H1 (cell line): Measurements from ENCODE around the gene SHISAL1. TPM values are rescaled to one million over a fixed set of nuclear protein-coding genes. Genes with fewer than 3 reads are reported as not detected.
A peak's percentile ranks its signal among the peaks of the same experiment; 100 is the strongest.

Experiments
- CTCF ChIA-PET: fragments of 300-600 bp; sonication (Branson Sonifier 250); formaldehyde crosslinking; loops from one replicate; lab custom pipeline; 2021; ENCODE audit not compliant: partially characterized antibody; lab: Charles Lee
- POLR2A ChIA-PET: fragments of 300-600 bp; sonication (Branson Sonifier 250); formaldehyde crosslinking; loops from one replicate; lab custom pipeline; 2021; ENCODE audit warnings: inconsistent platforms; ENCODE audit not compliant: partially characterized antibody; lab: Charles Lee
- DNase-seq, 2 experiments: peaks; one replicate each; pipeline versions ENCODE4 v3.0.0 to v3.0.0-alpha.2; 2010 to 2022; ENCODE audit warnings: low spot score in 2 of 2, low read depth in 1 of 2, mixed read lengths in 1 of 2
- FAIRE-seq: peaks from 2 replicates; lab custom pipeline; 2011; peaks lifted over from hg19 to GRCh38; lab: Jason Lieb, UNC
- H2AFZ ChIP-seq: 2 replicates; pipeline ENCODE4 v1.8.1; 2012; ENCODE audit warnings: low read length, inconsistent platforms
- H2AK5ac ChIP-seq: 2 replicates; pipeline ENCODE4 v1.6.1; 2013; ENCODE audit warnings: low read depth, low read length
- H2BK120ac ChIP-seq: replicated peaks from 2 replicates; pipeline ENCODE3; 2013; ENCODE audit warnings: low read depth, low read length, inconsistent platforms
- H2BK12ac ChIP-seq: 2 replicates; pipeline ENCODE4 v1.6.1; 2013; ENCODE audit warnings: low read depth, low read length
- H2BK15ac ChIP-seq: 2 replicates; pipeline ENCODE4 v1.6.1; 2013; ENCODE audit warnings: low read length
- H2BK20ac ChIP-seq: 2 replicates; pipeline ENCODE4 v1.6.1; 2013; ENCODE audit warnings: low read length
- H2BK5ac ChIP-seq: 2 replicates; pipeline ENCODE4 v1.6.1; 2013; ENCODE audit warnings: low read depth, low read length
- H3K14ac ChIP-seq: 2 replicates; pipeline ENCODE4 v1.6.1; 2013; ENCODE audit warnings: inconsistent platforms; ENCODE audit not compliant: insufficient read length
- H3K18ac ChIP-seq: 2 replicates; pipeline ENCODE4 v1.6.1; 2013; ENCODE audit warnings: low read length; ENCODE audit errors: extremely low read depth
- H3K23ac ChIP-seq: 2 replicates; pipeline ENCODE4 v1.6.1; 2013; ENCODE audit warnings: inconsistent platforms; ENCODE audit not compliant: insufficient read length
- H3K23me2 ChIP-seq: 2 replicates; pipeline ENCODE4 v1.6.1; 2013; ENCODE audit warnings: low read depth, low read length
- H3K27ac ChIP-seq: 2 replicates; pipeline ENCODE4 v1.6.1; 2011; ENCODE audit warnings: low read depth, low read length, inconsistent platforms
- H3K27me3 ChIP-seq, 4 experiments: replicated peaks in 1 of 4; 1 replicate in 1 of 4; 2 replicates in 3 of 4; pipeline versions ENCODE4 v1.6.1 to v1.8.1; 2011 to 2013; ENCODE audit warnings: low read length in 3 of 4, mild to moderate bottlenecking in 3 of 4, inconsistent platforms in 2 of 4, mixed read lengths in 2 of 4, moderate library complexity in 1 of 4; ENCODE audit not compliant: control insufficient read depth in 3 of 4, insufficient read depth in 3 of 4; ENCODE audit errors: extremely low read depth in 1 of 4
- H3K36me3 ChIP-seq, 4 experiments: 2 replicates each; pipeline versions ENCODE4 v1.6.1 to v1.8.1; 2011 to 2013; ENCODE audit warnings: mild to moderate bottlenecking in 4 of 4, low read length in 3 of 4, moderate library complexity in 2 of 4, control low read depth in 1 of 4, inconsistent platforms in 1 of 4; ENCODE audit not compliant: insufficient read depth in 4 of 4, control insufficient read depth in 2 of 4
- H3K4ac ChIP-seq: replicated peaks from 2 replicates; pipeline ENCODE3; 2013; ENCODE audit warnings: low read length, low read depth, mixed read lengths, inconsistent platforms; ENCODE audit not compliant: insufficient read length
- H3K4me1 ChIP-seq, 4 experiments: replicated peaks in 1 of 4; 1 replicate in 1 of 4; 2 replicates in 3 of 4; pipeline versions ENCODE4 v1.6.1 to v1.8.1; 2011 to 2013; ENCODE audit warnings: low read length in 3 of 4, inconsistent platforms in 2 of 4, mixed read lengths in 1 of 4; ENCODE audit not compliant: insufficient read depth in 4 of 4, control insufficient read depth in 3 of 4
- H3K4me2 ChIP-seq, 2 experiments: 2 replicates each; pipeline versions ENCODE4 v1.6.1 to v1.8.1; 2011 to 2013; ENCODE audit warnings: low read depth in 2 of 2, low read length in 2 of 2, control low read depth in 1 of 2, inconsistent platforms in 1 of 2, mild to moderate bottlenecking in 1 of 2; ENCODE audit not compliant: insufficient read depth in 1 of 2
- H3K4me3 ChIP-seq, 4 experiments: fragments of 200-600, 300-600 bp in 1 of 4; sonication (generic), shearing (Covaris generic), sonication (Bioruptor Twin) in 1 of 4; 2 replicates each; pipeline versions ENCODE4 v1.5.1 to v1.8.1; 2011 to 2016; ENCODE audit warnings: low read length in 4 of 4, low read depth in 3 of 4, control low read depth in 2 of 4, inconsistent platforms in 2 of 4, mild to moderate bottlenecking in 2 of 4, mixed read lengths in 1 of 4, moderate library complexity in 1 of 4; ENCODE audit not compliant: insufficient read depth in 2 of 4; ENCODE audit errors: extremely low read depth in 1 of 4
- H3K56ac ChIP-seq: replicated peaks from 2 replicates; pipeline ENCODE3; 2013; ENCODE audit warnings: low read depth, mild to moderate bottlenecking, mixed read lengths, low read length, inconsistent platforms; ENCODE audit not compliant: insufficient read length
- H3K79me1 ChIP-seq: 2 replicates; pipeline ENCODE4 v1.6.1; 2013; ENCODE audit warnings: low read depth, low read length, control low read depth
- H3K79me2 ChIP-seq, 2 experiments: 2 replicates each; pipeline versions ENCODE4 v1.6.1 to v1.8.1; 2012 to 2013; ENCODE audit warnings: low read length in 2 of 2, mild to moderate bottlenecking in 2 of 2, inconsistent platforms in 1 of 2; ENCODE audit not compliant: insufficient read depth in 2 of 2, control insufficient read depth in 1 of 2
- H3K9ac ChIP-seq, 4 experiments: replicated peaks in 1 of 4; 1 replicate in 1 of 4; 2 replicates in 3 of 4; pipeline versions ENCODE4 v1.6.1 to v1.8.1; 2011 to 2013; ENCODE audit warnings: low read depth in 3 of 4, low read length in 3 of 4, control low read depth in 2 of 4, mild to moderate bottlenecking in 2 of 4, moderate library complexity in 2 of 4, inconsistent platforms in 1 of 4; ENCODE audit errors: extremely low read depth in 1 of 4
- H3K9me3 ChIP-seq, 2 experiments: 2 replicates each; pipeline versions ENCODE4 v1.6.1 to v1.8.1; 2012 to 2013; ENCODE audit warnings: mild to moderate bottlenecking in 2 of 2, moderate library complexity in 2 of 2, control low read depth in 1 of 2, inconsistent platforms in 1 of 2, low read depth in 1 of 2, low read length in 1 of 2, mixed read lengths in 1 of 2; ENCODE audit not compliant: insufficient read depth in 2 of 2
- H4K20me1 ChIP-seq, 2 experiments: replicated peaks in 1 of 2; 2 replicates each; pipeline versions ENCODE3 to v1.8.1; 2011 to 2013; ENCODE audit warnings: inconsistent platforms in 2 of 2, low read length in 2 of 2, mild to moderate bottlenecking in 1 of 2; ENCODE audit not compliant: insufficient read depth in 2 of 2, control insufficient read depth in 1 of 2
- H4K5ac ChIP-seq: 2 replicates; pipeline ENCODE4 v1.6.1; 2013; ENCODE audit warnings: low read length, low read depth, mixed read lengths, inconsistent platforms; ENCODE audit not compliant: insufficient read length
- H4K8ac ChIP-seq: 2 replicates; pipeline ENCODE4 v1.8.0; 2013; ENCODE audit warnings: mild to moderate bottlenecking, moderate library complexity, low read length, inconsistent platforms; ENCODE audit not compliant: insufficient read depth; ENCODE audit errors: extremely low read depth
- H4K91ac ChIP-seq: replicated peaks from 2 replicates; pipeline ENCODE3; 2013; ENCODE audit warnings: low read length, mixed read lengths, inconsistent platforms; ENCODE audit not compliant: insufficient read length
- HDAC2 ChIP-seq, 2 experiments: fragments of 300-600 bp in 1 of 2; sonication (generic) in 1 of 2; IDR thresholded peaks; 2 replicates each; pipeline ENCODE4 v1.6.1; 2011 to 2012; ENCODE audit warnings: low read depth in 2 of 2, low read length in 2 of 2, mild to moderate bottlenecking in 2 of 2, moderate library complexity in 2 of 2, borderline replicate concordance in 1 of 2, inconsistent platforms in 1 of 2
- RXRA ChIP-seq: IDR thresholded peaks from 2 replicates; pipeline ENCODE4 v1.6.1; 2011; ENCODE audit warnings: low read depth, mild to moderate bottlenecking, low read length, moderate library complexity; ENCODE audit not compliant: insufficient read depth
- TAF1 ChIP-seq: IDR thresholded peaks from 2 replicates; pipeline ENCODE4 v1.6.1; 2011; ENCODE audit warnings: mild to moderate bottlenecking, low read depth, low read length
- TEAD4 ChIP-seq: IDR thresholded peaks from 2 replicates; pipeline ENCODE4 v1.6.1; 2012; ENCODE audit warnings: low read depth, low read length, inconsistent platforms, mixed read lengths
- WGBS, 2 experiments: shearing (Covaris generic) in 1 of 2; methylation state at CpG; one replicate each; pipeline versions ENCODE4 v1.1.6 to v1.1.7; 2013 to 2015; ENCODE audit warnings: low lambda C conversion rate in 2 of 2, mixed read lengths in 2 of 2, inconsistent platforms in 1 of 2, low coverage in 1 of 2, missing lambda C conversion rate in 1 of 2; ENCODE audit not compliant: insufficient replicate concordance in 2 of 2, insufficient coverage in 1 of 2, insufficient read length in 1 of 2; ENCODE audit errors: extremely low coverage in 1 of 2, missing lambda C conversion rate in 1 of 2; 5-methylcytosine and 5-hydroxymethylcytosine counted together
- polyA plus RNA-seq, 7 experiments: library from polyadenylated mRNA; depleted of rRNA in 3 of 7; stranded (reverse) in 5 of 7; unstranded in 2 of 7; fragments of >200 nt in 5 of 7; fragments of 200-250 nt in 2 of 7; gene quantifications; 1 replicate in 5 of 7; 2 replicates in 1 of 7; 4 replicates in 1 of 7; pipeline versions ENCODE4 v1.2.1 to v1.2.3, GENCODE V29; 2011 to 2013; ENCODE audit warnings: missing spikeins in 2 of 7, mixed read lengths in 2 of 7
- total RNA-seq: library from RNA; stranded (reverse); fragmentation: NEBNext Ultra II Directional; extraction: Animal tissue kit (Norgen Biotek cat#: 25700); gene quantifications from 2 replicates; pipeline ENCODE4 v1.2.1, GENCODE V29; 2021
- TF ChIP-seq, protein P1 (sequence below): IDR thresholded peaks from 2 replicates; pipeline ENCODE4 v1.6.1; 2011; ENCODE audit warnings: low read length, improper control_type of control experiment
- TF ChIP-seq, protein P2 (sequence below), 3 experiments: IDR thresholded peaks; 1 replicate in 2 of 3; 2 replicates in 1 of 3; pipeline versions ENCODE4 v1.5.1 to v1.6.1; 2011; ENCODE audit warnings: low read length in 3 of 3, mild to moderate bottlenecking in 3 of 3, inconsistent platforms in 2 of 3, low read depth in 1 of 3, moderate library complexity in 1 of 3; ENCODE audit not compliant: insufficient read depth in 1 of 3; ENCODE audit errors: control extremely low read depth in 1 of 3

SHISAL1 gene
- total and polyA plus RNA-seq, 2 of the 8 experiments (the other 6 are each of a cell fraction or from before 2014, with no cell fraction given), result 3.7 to 5.8 TPM

DNA sequence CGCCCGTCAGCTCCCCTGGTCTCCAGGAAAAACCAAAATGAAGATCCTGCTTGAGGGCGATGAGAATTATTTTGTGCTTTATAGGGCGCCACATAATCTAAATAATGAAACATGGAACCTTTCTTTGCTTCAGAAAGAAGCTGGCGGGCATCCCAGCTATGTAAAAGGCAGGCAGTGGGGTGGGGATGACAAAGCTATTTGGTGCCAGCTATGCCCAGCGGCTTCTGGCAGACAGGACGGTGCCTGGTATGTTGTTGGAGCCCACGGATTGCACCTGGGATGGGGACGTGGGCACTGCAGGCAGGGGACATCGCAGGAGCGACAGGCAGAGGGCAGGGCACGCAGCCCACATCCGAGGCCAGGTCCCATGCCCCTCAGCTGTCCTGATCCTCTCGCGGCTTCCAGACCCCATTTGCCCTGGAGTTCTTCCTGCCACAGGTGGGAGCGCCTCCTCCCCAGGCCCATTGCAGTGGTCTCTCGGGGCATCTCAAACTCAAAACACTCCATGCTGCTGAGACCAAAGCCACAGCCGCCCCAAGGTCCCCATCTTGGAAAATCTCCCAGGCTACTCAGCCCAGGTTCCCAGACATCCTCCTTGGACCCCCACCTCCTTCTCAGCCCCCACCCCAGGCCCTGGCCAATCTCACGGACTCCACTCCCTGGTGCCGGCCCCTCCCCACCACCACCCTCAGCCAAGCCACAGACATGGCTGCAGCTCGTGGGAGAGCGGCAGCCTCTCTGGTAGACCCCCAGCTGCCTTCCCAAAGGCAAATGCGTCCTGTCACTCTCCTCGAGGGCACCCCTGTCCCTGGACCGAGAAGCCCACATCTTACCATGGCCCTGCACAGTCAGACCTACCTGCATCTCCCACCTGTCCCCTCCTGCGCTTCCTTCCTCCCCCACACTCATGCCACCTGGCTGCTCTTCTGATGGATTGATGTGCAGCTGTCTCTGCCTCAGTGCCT lies 45.7 kb downstream of the SHISAL1 start:
- Histone ChIP-seq H4K5ac (no peak overlapping the region), H3K27me3 (no peaks in the 10 kb centered on the region), H3K9me3 (no peaks in the 10 kb centered on the region), H3K23ac (no peak overlapping the region), H3K79me2 (no peaks in the 10 kb centered on the region), H2BK5ac (0 out of 2 replicates have a peak overlapping the region, but pooled peaks have one; percentile 66), H2AFZ (no peak overlapping the region), H2AK5ac (no peak overlapping the region), H2BK120ac (no peak overlapping the region), H4K8ac (no peak overlapping the region), H3K56ac (no peak overlapping the region), H3K18ac (no peak overlapping the region), H3K4me2 (no peak overlapping the region), H3K27ac (no peak overlapping the region), H3K79me1 (no peaks in the 10 kb centered on the region), H2BK20ac (0 out of 2 replicates have a peak overlapping the region, but pooled peaks have one; percentile 32), H3K14ac (no peak overlapping the region), H3K4me1 (peaks cover 0 to 5% (median 3%) of the 10 kb centered on the region in 4 experiments; a peak in 5 of 7 replicates), H3K4me3 (no peak overlapping the region), H3K4ac (no peak overlapping the region), H4K91ac (no peak overlapping the region), H4K20me1 (peaks cover 0 to 5% of the 10 kb centered on the region in 2 experiments), H2BK12ac (no peak overlapping the region), H3K9ac (no peak overlapping the region), H3K23me2 (peaks cover 9% of the 10 kb centered on the region; the same call in 1 of the 2 replicates), H3K36me3 (no peaks in the 10 kb centered on the region), H2BK15ac (no peak overlapping the region)
- WGBS, 2 experiments, result 88% methylated on average over 24 of the region's 26 CpGs; no CpG with 5 or more reads in 1 of the 2 experiments
- ChIA-PET CTCF (interaction anchor here (0.7 to 1.9 kb wide), 3 partner anchors 20 to 39 kb away, joined by 3 to 4 read pairs (median 3); no protein-coding TSS in a partner anchor), POLR2A (interaction anchor here (1.1 kb wide), 1 partner anchor 119 kb away, joined by 4 read pairs; no protein-coding TSS in a partner anchor)
- FAIRE-seq (no peak), DNase-seq (no peak)
- TF ChIP-seq HDAC2 (IDR thresholded peaks at IDR 0.05; ENCODE audit: borderline replicate concordance in 1 of 2, low read depth in 2 of 2, low read length in 2 of 2) (no peak), TEAD4 (no peak), TAF1 (no peak), RXRA (no peak)
- TF ChIP-seq, protein P1, sequence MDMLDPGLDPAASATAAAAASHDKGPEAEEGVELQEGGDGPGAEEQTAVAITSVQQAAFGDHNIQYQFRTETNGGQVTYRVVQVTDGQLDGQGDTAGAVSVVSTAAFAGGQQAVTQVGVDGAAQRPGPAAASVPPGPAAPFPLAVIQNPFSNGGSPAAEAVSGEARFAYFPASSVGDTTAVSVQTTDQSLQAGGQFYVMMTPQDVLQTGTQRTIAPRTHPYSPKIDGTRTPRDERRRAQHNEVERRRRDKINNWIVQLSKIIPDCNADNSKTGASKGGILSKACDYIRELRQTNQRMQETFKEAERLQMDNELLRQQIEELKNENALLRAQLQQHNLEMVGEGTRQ, result no peak
- TF ChIP-seq, protein P2, sequence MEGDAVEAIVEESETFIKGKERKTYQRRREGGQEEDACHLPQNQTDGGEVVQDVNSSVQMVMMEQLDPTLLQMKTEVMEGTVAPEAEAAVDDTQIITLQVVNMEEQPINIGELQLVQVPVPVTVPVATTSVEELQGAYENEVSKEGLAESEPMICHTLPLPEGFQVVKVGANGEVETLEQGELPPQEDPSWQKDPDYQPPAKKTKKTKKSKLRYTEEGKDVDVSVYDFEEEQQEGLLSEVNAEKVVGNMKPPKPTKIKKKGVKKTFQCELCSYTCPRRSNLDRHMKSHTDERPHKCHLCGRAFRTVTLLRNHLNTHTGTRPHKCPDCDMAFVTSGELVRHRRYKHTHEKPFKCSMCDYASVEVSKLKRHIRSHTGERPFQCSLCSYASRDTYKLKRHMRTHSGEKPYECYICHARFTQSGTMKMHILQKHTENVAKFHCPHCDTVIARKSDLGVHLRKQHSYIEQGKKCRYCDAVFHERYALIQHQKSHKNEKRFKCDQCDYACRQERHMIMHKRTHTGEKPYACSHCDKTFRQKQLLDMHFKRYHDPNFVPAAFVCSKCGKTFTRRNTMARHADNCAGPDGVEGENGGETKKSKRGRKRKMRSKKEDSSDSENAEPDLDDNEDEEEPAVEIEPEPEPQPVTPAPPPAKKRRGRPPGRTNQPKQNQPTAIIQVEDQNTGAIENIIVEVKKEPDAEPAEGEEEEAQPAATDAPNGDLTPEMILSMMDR (IDR thresholded peaks at IDR 0.05; ENCODE audit: control extremely low read depth in 1 of 3, insufficient read depth in 1 of 3, low read depth in 1 of 3, low read length in 3 of 3), result no peak
